ENCODE measurements around the gene SIVA1. TPM values are rescaled to one million over a fixed set of nuclear protein-coding genes. Genes with fewer than 3 reads are reported as not detected.

Gene SIVA1
- total RNA-seq, 1 experiment from 2014 or later, result 249 TPM

Other genes starting within 250 kb of the SIVA1 start
- not detected in 2 replicates for gene C14orf180, start 173.4 kb upstream of the SIVA1 start, total RNA-seq (2014; rRNA removed; shearing (Covaris generic))
- 1.9 and 3.2 TPM in 2 replicates for gene TMEM179, start 148.4 kb upstream of the SIVA1 start, total RNA-seq (2014; rRNA removed; shearing (Covaris generic))
- 62.8 and 78.6 TPM in 2 replicates for gene INF2, start 63.5 kb upstream of the SIVA1 start, total RNA-seq (2014; rRNA removed; shearing (Covaris generic))
- 10.3 and 11.2 TPM in 2 replicates for gene ADSS1, start 28.9 kb upstream of the SIVA1 start, total RNA-seq (2014; rRNA removed; shearing (Covaris generic))
- 152 and 165 TPM in 2 replicates for gene AKT1, start 42.6 kb downstream of the SIVA1 start, total RNA-seq (2014; rRNA removed; shearing (Covaris generic))
- gene ZBTB42, start 48.0 kb downstream of the SIVA1 start, total RNA-seq (2014; rRNA removed; shearing (Covaris generic)), result 9.1 and 9.5 TPM in 2 replicates
- 20.8 and 21.4 TPM in 2 replicates for gene CEP170B, start 112.1 kb downstream of the SIVA1 start, total RNA-seq (2014; rRNA removed; shearing (Covaris generic))
- gene PLD4, start 171.7 kb downstream of the SIVA1 start, total RNA-seq (2014; rRNA removed; shearing (Covaris generic)), result 0.11 TPM in 1 of 2 replicates, not detected in the other
- 2.0 and 2.3 TPM in 2 replicates for gene AHNAK2, start 225.2 kb downstream of the SIVA1 start, total RNA-seq (2014; rRNA removed; shearing (Covaris generic))
- 3.5 and 3.7 TPM in 2 replicates for gene CLBA1, start 232.6 kb downstream of the SIVA1 start, total RNA-seq (2014; rRNA removed; shearing (Covaris generic))

Data from H7 (cell line).